Panc1 (cell line): Measurements from ENCODE around the gene SMTNL2. TPM values are rescaled to one million over a fixed set of nuclear protein-coding genes. Genes with fewer than 3 reads are reported as not detected.
"Not testable (repeated sequence)": the region's sequence is repeated elsewhere in the genome, so short reads cannot be mapped to it uniquely, and the experiment has no call there.

Experiments
- ATAC-seq: fragments of 200-7000 bp; cut with Tn5 transposase; 2 replicates; pipeline ENCODE4 v1.9.1; 2020; ENCODE audit warnings: mild to moderate bottlenecking, moderate library complexity
- BruUV-seq: library from RNA; stranded (reverse); fragments of 400-500 nt; replicated peaks from 2 replicates; lab custom pipeline; 2021; lab: Mats Ljungman, UMichigan
- CTCF ChIA-PET: fragments of 300-600 bp; sonication (Branson Sonifier 250); formaldehyde crosslinking; loops from one replicate; lab custom pipeline; 2022; ENCODE audit warnings: antibody characterized with exemption; lab: Charles Lee
- POLR2A ChIA-PET: fragments of 300-600 bp; sonication (Branson Sonifier 250); formaldehyde crosslinking; loops from one replicate; lab custom pipeline; 2022; ENCODE audit warnings: antibody characterized with exemption; lab: Charles Lee
- DNase-seq: peaks from one replicate; pipeline ENCODE4 v3.0.0-alpha.2; 2010; ENCODE audit warnings: low read depth, low spot score
- H3K27ac ChIP-seq: 2 replicates; pipeline ENCODE4 v1.5.1; 2011; ENCODE audit warnings: mild to moderate bottlenecking, low read length, inconsistent platforms
- H3K27me3 ChIP-seq: fragments of 200-500 bp; sonication (Bioruptor generic); 2 replicates; pipeline ENCODE4 v1.6.0; 2014; ENCODE audit warnings: low read length, inconsistent platforms; ENCODE audit not compliant: control insufficient read depth, insufficient read depth
- H3K36me3 ChIP-seq: fragments of 200-500 bp; sonication (Bioruptor generic); 2 replicates; pipeline ENCODE4 v1.5.1; 2014; ENCODE audit warnings: inconsistent platforms, mild to moderate bottlenecking, low read length, moderate library complexity; ENCODE audit not compliant: control insufficient read depth, insufficient read depth
- H3K4me1 ChIP-seq: 2 replicates; pipeline ENCODE4 v1.5.1; 2011; ENCODE audit warnings: inconsistent platforms, mild to moderate bottlenecking, low read length, moderate library complexity; ENCODE audit not compliant: control insufficient read depth, insufficient read depth
- H3K4me3 ChIP-seq, 2 experiments: 2 replicates each; pipeline ENCODE4 v1.5.1; 2011 to 2012; ENCODE audit warnings: low read depth in 2 of 2, low read length in 2 of 2, mild to moderate bottlenecking in 2 of 2, inconsistent platforms in 1 of 2, moderate library complexity in 1 of 2
- H3K9me3 ChIP-seq: fragments of 200-500 bp; sonication (Bioruptor generic); 2 replicates; pipeline ENCODE4 v1.5.1; 2014; ENCODE audit warnings: low read depth, mild to moderate bottlenecking, inconsistent platforms, low read length, moderate library complexity; ENCODE audit not compliant: control insufficient read depth, insufficient read depth
- CTCF ChIP-seq: fragments of 450-650 bp; IDR thresholded peaks from 2 replicates; pipeline ENCODE4 v1.5.1; 2017; ENCODE audit warnings: mild to moderate bottlenecking
- POLR2AphosphoS5 ChIP-seq: IDR thresholded peaks from 2 replicates; pipeline ENCODE4 v1.6.1; 2012; ENCODE audit warnings: mild to moderate bottlenecking, low read depth, low read length, moderate library complexity
- REST ChIP-seq, 2 experiments: IDR thresholded peaks; 2 replicates each; pipeline ENCODE4 v1.6.1; 2011 to 2012; ENCODE audit warnings: low read depth in 2 of 2, control low read depth in 1 of 2, low read length in 1 of 2, mild to moderate bottlenecking in 1 of 2, moderate library complexity in 1 of 2; ENCODE audit not compliant: insufficient read depth in 1 of 2
- SIN3A ChIP-seq: IDR thresholded peaks from 2 replicates; pipeline ENCODE4 v1.6.1; 2012; ENCODE audit warnings: low read depth, mild to moderate bottlenecking, low read length, moderate library complexity, borderline replicate concordance; ENCODE audit not compliant: insufficient read depth
- TCF7L2 ChIP-seq: IDR thresholded peaks from 2 replicates; pipeline ENCODE4 v1.6.1; 2011; ENCODE audit warnings: mild to moderate bottlenecking, low read depth, low read length, inconsistent platforms
- in situ Hi-C: cut with HindIII; loops from 2 replicates; pipeline ENCODE4 v1.10.0; 2016; ENCODE audit warnings: low sequenced_read_pairs, low pct_unique_long_range_greater_than_20kb
- intact Hi-C: fragments of 100-400 bp; cut with micrococcal nuclease; formaldehyde crosslinking; loops from one replicate; pipeline ENCODE4 v1.10.0; 2022; ENCODE audit not compliant: unreplicated experiment
- total RNA-seq: library from RNA; stranded (reverse); gene quantifications from one replicate; pipeline ENCODE4 v1.2.1, GENCODE V29; 2021; ENCODE audit not compliant: unreplicated experiment

SMTNL2 gene
- total RNA-seq, 1 experiment from 2014 or later, result not detected

GRCh38 chr17:4602041-4602440 lies 17.7 kb downstream of the SMTNL2 start:
- Histone ChIP-seq H3K4me3 (no peak overlapping the region), H3K9me3 (no peaks in the 10 kb centered on the region), H3K36me3 (no peaks in the 10 kb centered on the region), H3K4me1 (no peaks in the 10 kb centered on the region), H3K27me3 (no peaks in the 10 kb centered on the region), H3K27ac (no peak overlapping the region)
- no peak for ATAC-seq
- intact Hi-C loops (no loop called here), in situ Hi-C loops (no loop called here)
- CTCF ChIA-PET, result no interaction called here
- POLR2A ChIA-PET, result interaction anchor here (0.7 kb wide), 1 partner anchor 70 kb away, joined by 3 read pairs; no protein-coding TSS in a partner anchor
- BruUV-seq, result no TSS peak
- DNase-seq, result no peak
- no peak for TF ChIP-seq CTCF
- TF ChIP-seq TCF7L2, result no peak
- no peak for TF ChIP-seq REST (IDR thresholded peaks at IDR 0.05; ENCODE audit: insufficient read depth in 1 of 2, low read depth in 2 of 2, low read length in 1 of 2)
- no peak for TF ChIP-seq POLR2AphosphoS5
- no peak for TF ChIP-seq SIN3A

GRCh38 chr17:4604111-4604644 lies 19.8 kb downstream of the SMTNL2 start:
- Histone ChIP-seq H3K4me3 (no peak overlapping the region), H3K27me3 (no peaks in the 10 kb centered on the region; the same call in 1 of the 2 replicates), H3K9me3 (no peaks in the 10 kb centered on the region), H3K36me3 (no peaks in the 10 kb centered on the region), H3K4me1 (no peaks in the 10 kb centered on the region), H3K27ac (no peak overlapping the region)
- in situ Hi-C loops, result no loop called here
- POLR2A ChIA-PET, result no interaction called here
- intact Hi-C loops, result no loop called here
- no TSS peak for BruUV-seq
- ATAC-seq (no peak), DNase-seq (no peak)
- CTCF ChIA-PET, result no interaction called here
- TF ChIP-seq SIN3A (no peak), POLR2AphosphoS5 (no peak), REST (IDR thresholded peaks at IDR 0.05; ENCODE audit: insufficient read depth in 1 of 2, low read depth in 2 of 2, low read length in 1 of 2) (no peak), CTCF (no peak), TCF7L2 (no peak)

GRCh38 chr17:4604736-4605135 lies 20.4 kb downstream of the SMTNL2 start:
- POLR2A ChIA-PET, intact Hi-C loops, ATAC-seq, H3K27me3 ChIP-seq, in situ Hi-C loops, H3K4me3 ChIP-seq, BruUV-seq, H3K9me3 ChIP-seq, H3K4me1 ChIP-seq, CTCF ChIA-PET, H3K27ac ChIP-seq, DNase-seq, H3K36me3 ChIP-seq: not testable (repeated sequence)
